GM19395 (cell line): ENCODE measurements around the gene SPTBN4.
"Not testable (repeated sequence)": the region's sequence is repeated elsewhere in the genome, so short reads cannot be mapped to it uniquely, and the experiment has no call there.

Source experiments
- ATAC-seq: cut with Tn5 transposase; IDR thresholded peaks from one replicate; pipeline ENCODE4 v1.9.1; 2021; ENCODE audit warnings: mild to moderate bottlenecking, moderate library complexity; ENCODE audit not compliant: unreplicated experiment

The SPTBN4 gene

DNA sequence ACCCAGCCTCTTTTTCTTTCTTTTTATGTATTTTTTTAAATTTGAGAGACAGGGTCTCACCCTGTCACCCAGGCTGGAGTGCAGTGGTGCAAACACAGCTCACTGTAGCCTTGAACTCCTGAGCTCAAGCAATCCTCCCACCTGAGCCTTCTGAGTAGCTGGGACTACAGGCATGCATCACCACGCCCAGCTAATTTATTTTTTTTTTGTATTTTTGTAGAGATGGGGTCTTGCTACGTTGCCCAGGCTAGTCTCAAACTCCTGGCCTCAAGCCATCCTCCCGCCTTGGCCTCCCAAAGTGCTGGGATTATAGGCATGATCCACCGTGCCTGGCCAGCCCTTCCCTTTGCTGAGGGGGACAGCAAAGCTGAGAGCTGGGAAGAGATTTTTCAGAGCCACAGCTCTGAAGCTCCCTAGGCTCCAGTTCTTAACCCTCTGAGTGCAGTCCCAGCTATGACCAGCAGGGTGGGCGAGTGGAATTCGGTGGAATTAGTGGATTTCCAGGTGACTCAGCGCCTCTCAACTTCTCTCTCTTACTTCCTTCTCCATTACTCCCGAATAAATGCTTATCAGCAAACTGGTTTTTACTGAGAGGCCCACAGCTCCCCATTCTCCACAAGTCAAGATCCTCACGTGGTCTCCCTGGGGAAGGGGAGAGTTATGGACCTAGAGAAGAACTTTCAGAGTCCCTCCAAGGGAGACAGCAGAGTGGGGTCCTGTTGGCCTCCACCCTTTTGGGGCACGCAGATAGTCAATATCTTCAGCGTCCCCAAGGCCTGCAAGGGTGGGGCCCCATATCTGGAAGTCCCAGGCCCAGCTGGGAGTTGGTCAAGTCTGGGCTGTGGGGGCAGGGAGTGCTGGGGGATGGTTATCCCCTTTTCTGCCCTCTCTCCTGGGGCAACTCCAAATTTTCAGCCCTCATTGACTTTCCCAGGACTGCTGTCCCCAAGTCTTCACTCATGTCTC lies 2.5 kb upstream of the SPTBN4 start:
- ATAC-seq = no peak

- ATAC-seq = no peak
These were observed 1.7 kb upstream of the SPTBN4 start for GRCh38 chr19:40465025-40465556.

DNA sequence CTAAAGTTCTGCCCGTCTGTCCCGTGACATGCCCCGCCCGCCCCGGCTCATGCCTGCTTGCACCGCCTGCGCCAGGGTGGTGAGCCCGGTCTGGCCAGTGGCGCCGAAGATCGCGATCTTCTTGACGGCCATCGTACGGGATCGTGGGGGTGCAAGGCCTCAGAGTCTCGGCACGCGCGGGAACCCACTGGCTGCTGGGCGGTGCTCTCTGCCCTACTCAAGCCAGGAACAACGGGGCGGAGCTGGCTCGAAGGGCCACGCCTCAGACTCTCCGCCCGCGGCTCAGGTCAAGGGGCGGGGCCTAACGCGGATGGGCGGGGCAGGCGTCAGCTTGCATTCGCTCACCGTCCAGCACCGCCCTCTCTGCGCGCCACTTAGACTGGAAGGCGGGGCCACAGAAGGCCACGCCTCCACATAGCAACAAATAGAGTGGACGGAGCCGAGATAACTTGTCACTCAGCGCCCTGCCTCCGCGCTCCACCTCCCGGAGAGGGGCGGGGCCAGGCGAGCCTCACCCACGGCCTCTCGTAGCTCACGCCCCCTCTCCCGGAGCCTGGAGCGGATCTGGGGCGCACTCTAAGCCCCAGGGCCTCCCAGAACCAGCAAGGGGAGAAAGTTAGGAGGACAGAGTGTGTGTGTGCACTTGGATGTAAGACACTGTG lies 1.1 kb upstream of the SPTBN4 start, which contains the start of gene BLVRB:
Gene BLVRB, minus strand, starts transcription at position 189 of the 662 bp plus-strand sequence. Its CDS starts 57 bp downstream, at position 132.
- peak; percentile 79 for ATAC-seq

DNA sequence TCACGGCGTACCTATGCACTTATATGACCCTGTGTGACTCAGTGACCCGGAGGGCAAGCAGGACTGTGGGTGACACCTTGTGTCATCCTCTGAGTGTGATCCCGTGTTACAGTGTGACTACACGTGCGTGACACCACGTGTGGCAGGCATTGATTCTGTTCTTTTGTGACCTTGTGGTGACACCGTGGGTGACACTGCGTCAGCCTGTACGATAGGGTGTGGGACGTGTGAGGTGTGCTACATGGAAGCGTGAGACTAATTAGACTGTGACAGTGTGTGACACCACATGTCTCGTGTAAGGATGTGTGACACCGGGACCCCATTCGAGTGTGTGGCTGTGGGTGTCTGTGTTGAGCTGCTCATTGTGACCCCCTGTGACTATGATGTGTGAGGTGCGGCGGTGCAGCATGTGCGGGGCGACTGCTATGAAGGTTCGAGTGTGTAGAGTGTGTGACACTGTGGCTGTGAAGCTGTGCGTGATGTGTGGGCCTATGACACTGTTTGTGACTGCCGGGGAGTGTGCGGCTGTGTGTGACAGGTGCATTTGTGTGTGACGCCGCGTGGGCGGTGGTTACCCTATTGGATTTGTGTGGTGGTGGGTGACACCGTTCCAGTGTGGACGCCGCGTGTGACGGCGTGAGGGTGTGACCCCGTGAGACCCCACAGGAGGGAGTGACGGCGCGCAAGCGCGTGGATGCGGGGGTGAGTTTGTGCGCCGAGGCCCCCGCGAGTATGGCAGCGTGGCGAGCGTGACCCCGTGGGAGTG lies 399 bp upstream of the SPTBN4 start:
- peak; percentile 38 for ATAC-seq

GRCh38 chr19:40469011-40469410 lies 2.2 kb downstream of the SPTBN4 start:
- ATAC-seq = no peak

DNA sequence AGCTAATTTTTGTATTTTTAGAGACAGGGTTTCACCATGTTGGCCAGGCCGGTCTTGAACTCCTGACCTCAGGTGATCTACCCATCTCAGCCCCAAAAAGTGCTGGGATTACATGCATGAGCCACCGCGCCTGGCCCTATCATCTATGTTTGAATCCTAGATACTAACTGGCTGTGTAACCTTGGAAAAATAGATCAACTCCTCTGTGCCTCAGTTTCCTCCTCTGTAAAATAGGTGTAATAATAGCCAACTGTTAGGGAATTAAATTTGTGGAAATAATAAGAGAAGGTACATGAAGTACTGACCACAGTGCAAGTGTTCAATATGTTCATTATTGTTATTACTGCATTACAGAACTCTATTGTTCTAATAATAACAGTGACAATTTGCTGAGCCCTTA lies 4.3 kb downstream of the SPTBN4 start:
- ATAC-seq = no peak

DNA sequence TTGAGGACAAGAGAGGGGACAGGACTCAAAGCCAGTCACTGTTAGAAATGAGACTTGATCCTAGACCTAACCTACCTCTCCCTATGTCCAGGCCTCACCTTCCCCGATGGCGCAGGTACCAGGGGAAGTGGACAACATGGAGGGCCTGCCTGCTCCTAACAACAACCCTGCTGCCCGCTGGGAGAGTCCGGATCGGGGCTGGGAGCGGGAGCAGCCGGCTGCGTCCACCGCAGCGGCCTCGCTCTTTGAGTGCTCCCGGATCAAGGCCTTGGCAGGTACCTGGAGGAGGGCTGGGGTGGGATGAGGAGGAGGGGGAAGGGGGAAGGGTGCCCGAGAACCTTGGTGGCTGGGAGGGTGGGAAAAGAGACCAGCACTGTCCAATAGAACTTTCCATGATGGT lies 5.7 kb downstream of the SPTBN4 start:
- no peak for ATAC-seq

DNA sequence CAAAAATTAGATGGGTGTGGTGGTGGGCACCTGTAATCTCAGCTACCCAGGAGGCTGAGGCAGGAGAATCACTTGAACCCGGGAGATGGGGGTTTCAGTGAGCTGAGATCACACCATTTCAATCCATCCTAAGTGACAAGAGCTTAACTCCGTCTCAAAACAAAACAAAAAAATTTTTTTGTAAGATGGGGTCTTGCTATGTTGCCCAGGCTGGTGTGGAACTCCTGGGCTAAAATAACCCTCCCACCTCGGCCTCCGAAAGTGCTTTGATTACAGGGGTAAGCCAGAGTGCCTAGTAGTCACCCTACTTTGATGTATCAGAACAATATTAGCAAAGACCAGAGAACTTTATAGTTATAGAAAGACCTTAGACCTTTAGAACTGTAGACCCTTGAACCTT lies 7.9 kb downstream of the SPTBN4 start:
- no peak for ATAC-seq

DNA sequence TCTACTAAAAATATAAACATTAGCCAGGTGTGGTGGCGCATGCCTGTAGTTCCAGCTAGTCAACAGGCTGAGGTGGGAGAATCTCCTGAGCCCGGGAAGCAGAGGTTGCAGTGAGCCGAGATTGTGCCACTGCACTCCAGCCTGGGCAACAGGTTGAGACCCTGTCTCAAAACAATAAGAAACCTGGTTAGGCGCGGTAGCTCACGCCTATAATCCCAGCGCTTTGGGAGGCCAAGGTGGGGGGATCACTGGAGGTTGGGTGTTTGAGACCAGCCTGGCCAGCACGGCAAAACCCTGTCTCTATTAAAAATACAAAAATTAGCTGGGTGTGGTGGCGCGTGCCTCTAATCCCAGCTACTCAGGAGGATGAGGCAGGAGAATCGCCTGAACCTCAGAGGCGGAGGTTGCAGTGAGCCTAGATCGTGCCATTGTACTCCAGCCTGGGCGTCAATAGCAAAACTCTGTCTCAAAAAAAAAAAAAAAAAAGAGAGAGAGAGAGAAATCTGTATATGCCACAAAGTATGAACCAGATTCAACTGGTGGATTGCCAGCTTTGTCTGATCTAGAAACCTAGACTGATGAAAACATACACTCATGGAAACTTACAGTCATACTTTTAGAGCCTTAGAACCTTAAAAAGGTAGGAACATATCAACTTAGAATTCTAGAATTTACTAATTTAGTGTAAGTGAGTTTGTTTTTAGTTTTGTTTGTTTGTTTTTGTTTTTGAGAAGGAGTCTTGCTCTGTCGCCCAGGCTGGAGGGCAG lies 9.3 kb downstream of the SPTBN4 start:
- not testable (repeated sequence) for ATAC-seq

GRCh38 chr19:40486017-40486416 lies 19.2 kb downstream of the SPTBN4 start:
- ATAC-seq = no peak

GRCh38 chr19:40489882-40490230 lies 23.1 kb downstream of the SPTBN4 start:
- no peak for ATAC-seq

DNA sequence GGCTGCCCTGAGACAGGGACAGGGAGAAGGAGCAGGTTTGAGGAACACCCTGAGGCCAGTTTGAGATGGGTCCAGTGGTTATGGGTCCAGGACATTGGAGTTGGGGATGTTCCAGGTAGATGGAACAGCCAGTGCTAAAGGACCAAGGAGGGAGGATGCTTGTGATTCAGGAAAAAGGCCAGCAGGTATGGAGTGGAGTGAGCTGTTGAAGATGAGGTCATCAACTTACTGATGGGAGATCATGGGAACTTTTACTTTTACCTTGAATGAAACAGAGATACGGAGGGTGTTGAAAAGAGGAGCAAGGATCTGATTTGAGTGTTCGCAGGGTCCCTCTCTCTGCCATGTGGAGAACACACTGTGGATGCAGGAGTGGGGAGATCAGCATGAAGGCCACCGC lies 25.5 kb downstream of the SPTBN4 start:
- no peak for ATAC-seq

DNA sequence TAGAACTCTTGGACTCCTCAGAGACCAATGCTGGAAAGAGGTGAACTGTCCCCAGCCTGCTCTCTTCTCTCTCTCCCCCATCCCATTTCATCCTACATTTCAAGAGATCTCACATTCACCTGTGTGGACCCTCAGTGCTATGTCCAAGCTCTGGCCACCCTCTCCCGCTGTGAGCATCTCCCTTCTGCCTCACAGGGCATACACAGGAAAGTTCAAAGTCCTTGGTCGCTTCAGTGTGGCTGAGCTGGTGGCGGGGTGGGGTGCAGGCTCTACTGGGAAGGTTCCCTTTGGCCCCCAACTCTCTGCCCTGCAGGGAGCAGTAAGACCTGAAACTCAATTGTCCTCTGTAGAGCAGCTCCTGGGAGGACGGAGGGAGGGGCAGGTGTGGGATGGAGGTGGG lies 27.0 kb downstream of the SPTBN4 start:
- no peak for ATAC-seq

GRCh38 chr19:40494191-40494838 lies 27.5 kb downstream of the SPTBN4 start:
- ATAC-seq = no peak

GRCh38 chr19:40497214-40497613 lies 30.4 kb downstream of the SPTBN4 start:
- ATAC-seq = no peak

- no peak for ATAC-seq
These were observed 32.5 kb downstream of the SPTBN4 start for GRCh38 chr19:40499320-40499719.

- ATAC-seq = not testable (repeated sequence)
These were observed 34.1 kb downstream of the SPTBN4 start for GRCh38 chr19:40500678-40501530.

DNA sequence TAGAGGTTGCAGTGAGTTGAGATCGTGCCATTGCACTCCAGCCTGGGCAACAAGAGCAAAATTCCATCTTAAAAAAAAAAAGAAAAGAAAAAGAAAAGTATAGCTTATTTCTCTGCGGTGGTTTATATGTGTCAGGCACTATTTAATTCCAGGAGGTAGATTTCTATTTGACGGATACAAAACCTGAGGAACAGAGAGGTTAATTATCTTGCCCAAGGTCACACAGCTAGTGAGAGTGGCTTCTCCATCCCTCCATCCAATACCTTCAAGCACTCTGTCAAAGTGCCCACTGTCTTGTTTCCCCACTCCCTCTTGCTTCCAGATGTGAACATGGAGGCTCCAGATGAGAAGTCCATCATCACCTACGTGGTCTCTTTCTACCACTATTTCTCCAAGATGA lies 34.8 kb downstream of the SPTBN4 start:
- ATAC-seq = no peak

DNA sequence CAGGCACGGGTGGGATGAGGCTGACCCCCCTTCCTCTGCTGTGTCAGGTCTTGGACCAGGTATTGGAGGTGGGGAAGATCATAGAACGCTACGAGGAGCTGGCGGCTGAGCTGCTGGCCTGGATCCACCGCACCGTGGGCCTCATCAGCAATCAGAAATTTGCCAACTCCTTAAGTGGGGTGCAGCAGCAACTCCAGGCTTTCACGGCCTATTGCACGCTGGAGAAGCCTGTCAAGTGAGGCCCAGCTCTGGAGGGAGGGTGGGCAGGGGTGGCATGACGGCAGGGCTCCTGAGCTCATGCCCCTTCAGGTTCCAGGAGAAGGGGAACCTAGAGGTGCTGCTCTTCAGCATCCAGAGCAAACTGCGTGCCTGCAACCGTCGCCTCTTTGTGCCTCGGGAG lies 35.3 kb downstream of the SPTBN4 start:
- ATAC-seq = no peak
